GM11168 (cell line): ENCODE results near the gene LAMA2.

ENCODE experiments used
- in situ Hi-C: fragments of 300-500 bp; cut with MboI; formaldehyde crosslinking; loops from one replicate; pipeline ENCODE4 v1.12.0; 2022; ENCODE audit warnings: low sequenced_read_pairs; ENCODE audit not compliant: unreplicated experiment

LAMA2 gene

DNA sequence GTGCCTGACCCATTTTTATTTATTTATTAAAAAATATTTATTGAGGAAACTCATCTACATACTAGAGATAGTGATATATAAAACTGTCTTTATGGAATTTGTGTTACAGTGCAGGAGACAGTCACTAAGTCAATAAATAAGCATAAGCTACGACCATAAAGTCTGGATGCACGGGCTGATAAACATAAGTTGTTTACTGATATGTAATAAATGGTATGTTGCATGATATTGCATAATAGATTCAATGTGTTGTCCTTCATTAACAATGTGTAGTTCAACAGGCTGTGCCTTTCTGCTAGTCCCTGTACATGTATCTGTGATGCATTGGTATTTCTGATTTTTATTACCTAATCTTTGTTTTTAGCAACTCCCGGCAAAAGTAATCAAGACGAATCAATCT is 515.8 kb downstream of the LAMA2 start:
- in situ Hi-C loops: no loop called here

DNA sequence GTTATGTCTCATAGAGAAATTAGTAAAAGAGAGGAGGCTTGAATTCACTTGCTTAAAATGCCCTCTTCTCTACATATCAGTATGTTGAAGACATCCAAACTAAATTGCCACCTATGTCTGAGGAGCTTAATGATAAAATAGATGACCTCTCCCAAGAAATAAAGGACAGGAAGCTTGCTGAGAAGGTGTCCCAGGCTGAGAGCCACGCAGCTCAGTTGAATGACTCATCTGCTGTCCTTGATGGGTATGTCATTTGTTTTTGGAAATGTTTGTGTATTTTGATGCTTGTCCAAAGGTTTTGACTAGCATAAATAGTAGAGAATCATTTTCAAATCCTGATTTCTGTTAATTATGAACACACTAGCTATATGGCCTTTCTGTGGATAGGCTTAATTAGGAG is 519.3 kb downstream of the LAMA2 start:
- in situ Hi-C loops: no loop called here

GRCh38 chr6:129411092-129411491 is 528.2 kb downstream of the LAMA2 start:
- in situ Hi-C loops: no loop called here

DNA sequence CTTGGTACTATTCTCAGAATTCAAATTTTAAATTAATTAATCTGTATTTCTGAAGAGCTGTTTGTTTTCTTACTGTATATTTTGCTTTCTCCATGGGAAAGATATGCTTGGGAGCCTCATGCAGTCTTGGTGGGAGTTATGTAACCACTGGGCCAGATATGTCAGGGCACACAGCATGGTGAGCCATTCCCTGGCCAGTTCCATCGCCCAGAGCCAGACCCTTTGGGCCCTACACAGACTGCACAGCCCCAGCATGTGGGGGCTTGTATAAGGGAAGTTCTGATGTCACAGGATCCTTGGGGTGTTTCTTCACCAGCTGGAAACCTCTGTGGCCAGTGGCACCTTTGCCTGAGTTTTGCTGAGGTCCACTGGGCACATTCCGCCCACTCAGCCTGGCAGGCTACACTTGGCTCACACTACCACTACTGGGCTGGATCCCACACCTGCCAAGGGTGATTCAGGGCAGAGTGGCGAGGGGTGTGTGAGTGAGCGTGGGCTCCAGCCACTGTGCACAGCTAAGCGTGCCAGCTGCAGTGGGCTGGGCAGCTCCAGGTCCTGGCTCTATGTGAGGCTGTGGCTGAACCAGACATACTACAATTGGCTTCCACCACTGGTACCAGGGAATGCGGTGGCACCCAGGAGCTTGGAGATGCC is 533.5 kb downstream of the LAMA2 start:
- in situ Hi-C loops: no loop called here

GRCh38 chr6:129417416-129418086 is 534.6 kb downstream of the LAMA2 start:
- in situ Hi-C loops: no loop called here

DNA sequence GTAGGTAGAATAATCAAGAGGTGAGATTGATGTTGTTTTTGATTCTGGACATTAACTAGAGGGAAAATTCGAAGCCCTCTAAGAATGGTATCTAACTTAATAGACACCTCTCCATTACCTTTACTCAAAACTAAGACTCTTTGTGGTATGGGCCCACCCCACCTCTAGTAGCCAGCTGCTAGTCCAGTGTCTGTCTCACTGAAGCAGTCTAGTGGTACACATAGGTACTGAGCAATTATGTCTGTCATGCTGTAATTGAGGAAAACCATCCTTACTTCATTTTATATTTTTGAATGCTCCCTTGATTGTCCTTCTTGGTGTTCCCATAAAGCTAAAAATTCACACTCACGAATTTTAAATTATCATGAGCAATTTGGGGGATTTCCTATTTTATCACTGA is 536.4 kb downstream of the LAMA2 start:
- in situ Hi-C loops: no loop called here

DNA sequence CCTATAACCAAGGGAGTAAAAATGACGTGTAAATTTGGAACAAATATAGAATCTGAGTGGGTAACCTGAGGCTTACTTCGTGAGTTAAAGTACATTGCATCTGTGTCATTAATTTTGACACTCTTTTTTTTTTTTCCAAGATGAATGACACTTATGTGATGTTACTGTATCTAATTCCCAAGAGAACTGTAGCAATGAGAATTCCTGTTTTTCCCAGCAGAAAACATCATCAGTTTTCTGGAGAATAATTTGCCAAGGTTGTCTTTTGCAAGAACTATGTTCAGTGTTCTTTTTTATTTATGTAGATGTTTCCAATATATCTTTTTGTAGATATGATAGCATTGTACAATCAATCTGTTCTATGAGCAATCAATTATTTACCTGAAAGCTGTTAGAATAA is 543.4 kb downstream of the LAMA2 start:
- in situ Hi-C loops: no loop called here

DNA sequence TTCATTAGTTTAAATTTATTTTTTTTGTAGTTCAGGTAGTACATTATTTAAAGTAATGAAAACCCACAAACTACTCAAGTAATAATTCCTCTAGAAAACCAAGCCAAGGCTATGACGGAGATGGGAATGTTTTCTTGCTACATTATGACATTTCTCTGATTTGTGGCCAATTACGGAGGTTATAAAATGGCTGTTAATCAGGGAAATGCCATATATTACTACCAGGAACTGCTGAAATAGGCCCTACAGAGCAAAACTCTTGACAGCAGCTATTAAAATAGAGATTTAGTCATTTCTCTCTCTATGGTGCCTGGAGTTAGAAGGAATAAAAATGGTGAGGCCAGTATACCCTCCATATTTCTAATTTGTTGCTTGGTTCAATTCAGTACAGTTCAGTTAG is 547.0 kb downstream of the LAMA2 start:
- in situ Hi-C loops: no loop called here

DNA sequence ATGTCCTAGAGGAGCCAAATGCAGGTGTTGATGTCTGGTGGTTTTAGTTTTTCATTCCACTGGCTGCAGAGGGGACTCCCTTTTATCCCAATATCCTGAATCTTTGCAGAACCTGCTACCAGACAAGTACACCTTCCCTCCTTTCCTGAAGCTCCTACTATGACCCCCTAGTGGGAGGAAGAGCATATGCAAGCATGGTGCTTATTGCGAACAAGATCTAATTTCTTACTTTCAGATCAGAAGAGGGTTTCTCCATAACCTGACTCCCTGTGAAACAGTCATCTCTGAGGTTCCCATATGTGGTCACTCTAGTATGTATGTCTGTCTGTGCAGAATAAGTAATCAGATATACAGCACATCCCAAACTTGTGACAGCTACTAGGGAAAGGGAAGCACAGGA is 549.8 kb downstream of the LAMA2 start:
- in situ Hi-C loops: no loop called here

GRCh38 chr6:129434091-129434490 is 551.2 kb downstream of the LAMA2 start:
- in situ Hi-C loops: no loop called here

DNA sequence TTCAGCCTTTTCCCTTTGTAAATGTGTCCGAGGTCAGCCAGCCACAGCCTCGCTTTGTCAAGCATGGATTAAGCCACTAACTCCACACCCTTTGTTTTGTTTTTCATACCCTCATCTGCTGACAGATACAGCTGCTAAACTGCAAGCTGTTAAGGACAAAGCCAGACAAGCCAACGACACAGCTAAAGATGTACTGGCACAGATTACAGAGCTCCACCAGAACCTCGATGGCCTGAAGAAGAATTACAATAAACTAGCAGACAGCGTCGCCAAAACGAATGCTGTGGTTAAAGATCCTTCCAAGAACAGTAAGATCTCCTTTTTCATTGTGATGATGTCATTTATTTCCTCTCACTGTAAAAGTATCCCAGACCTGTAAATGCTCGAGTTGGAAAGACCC is 557.8 kb downstream of the LAMA2 start:
- in situ Hi-C loops: no loop called here

DNA sequence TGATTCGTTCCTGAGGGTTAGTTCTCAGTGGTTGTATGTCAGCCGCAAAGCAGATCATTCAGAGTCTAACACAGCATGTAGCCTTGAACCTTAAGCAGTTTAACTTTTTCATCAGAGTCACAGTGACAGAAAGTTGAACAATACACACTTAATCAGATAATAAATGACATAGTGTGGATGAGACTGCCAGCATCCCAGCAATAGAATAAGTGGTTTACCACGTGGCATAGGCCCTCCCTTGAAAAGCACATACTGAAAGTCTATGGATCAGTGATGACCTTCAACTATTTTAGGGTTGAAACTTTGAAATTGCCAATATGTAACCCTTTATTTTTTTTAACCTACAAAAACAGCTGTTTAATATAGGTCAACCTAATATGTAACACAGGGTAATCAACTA is 561.7 kb downstream of the LAMA2 start:
- in situ Hi-C loops: no loop called here

DNA sequence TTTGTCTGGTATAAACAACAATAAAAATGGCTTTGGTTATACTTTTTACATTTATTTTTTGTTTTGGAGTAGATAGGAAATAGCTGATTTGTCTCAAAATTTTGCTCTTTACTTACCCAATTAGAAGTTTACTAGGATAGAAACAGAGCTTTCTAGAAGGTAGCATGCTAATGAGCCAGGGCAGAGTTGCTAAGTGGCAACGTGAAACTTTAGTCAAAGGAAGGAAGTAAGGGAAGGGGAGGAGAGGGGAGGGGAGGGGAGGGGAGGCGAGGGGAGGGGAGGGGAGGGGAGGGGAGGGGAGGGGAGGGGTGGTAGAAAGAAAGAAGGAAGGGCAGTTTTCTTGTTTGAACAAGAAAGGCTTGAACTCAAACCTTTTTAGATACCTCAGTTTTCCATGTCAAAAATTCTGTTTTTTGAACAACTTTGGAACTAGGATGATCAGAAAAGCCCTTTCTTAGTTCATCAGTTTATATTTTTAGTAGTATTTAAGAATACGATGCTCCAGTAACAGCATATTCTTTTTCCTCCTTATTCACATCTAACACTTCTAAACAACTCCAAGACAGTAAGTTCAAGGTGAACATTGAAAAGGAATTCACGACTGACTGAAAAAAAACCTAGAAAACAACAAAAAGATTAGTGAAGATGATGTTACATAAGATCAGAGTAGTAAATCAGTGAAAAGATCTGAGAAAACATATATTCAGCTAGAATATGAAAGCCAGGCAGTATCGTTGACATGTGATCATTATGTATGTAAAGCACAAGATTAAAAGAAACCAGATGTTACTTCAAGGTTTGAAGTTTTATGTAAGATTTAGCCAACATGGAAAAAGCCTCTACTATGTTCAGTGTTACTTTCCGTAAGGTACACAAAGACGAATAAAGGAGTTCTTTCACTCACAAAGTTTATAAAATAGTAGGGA is 563.6 kb downstream of the LAMA2 start:
- in situ Hi-C loops: no loop called here

GRCh38 chr6:129447198-129447565 is 564.2 kb downstream of the LAMA2 start:
- in situ Hi-C loops: no loop called here

DNA sequence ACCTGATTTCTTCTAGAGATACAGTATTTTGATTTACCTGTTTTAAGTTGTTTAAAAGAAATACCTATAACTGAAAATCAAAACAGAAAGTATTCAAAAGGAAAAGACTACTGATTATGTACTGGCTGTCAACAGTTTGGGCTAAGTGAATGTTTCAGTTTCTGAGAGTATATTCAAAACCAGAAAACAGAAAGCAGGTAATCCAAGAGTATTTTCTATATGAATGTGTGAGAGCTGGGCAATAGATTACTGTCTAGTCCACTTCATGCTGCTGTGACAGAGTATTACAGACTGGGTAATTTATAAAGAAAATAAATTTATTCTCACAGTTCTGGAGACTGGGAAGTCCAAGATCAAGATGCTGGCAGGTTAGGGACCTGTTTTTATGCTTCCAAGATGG is 566.0 kb downstream of the LAMA2 start:
- in situ Hi-C loops: no loop called here

GRCh38 chr6:129451187-129451586 is 568.2 kb downstream of the LAMA2 start:
- in situ Hi-C loops: no loop called here

DNA sequence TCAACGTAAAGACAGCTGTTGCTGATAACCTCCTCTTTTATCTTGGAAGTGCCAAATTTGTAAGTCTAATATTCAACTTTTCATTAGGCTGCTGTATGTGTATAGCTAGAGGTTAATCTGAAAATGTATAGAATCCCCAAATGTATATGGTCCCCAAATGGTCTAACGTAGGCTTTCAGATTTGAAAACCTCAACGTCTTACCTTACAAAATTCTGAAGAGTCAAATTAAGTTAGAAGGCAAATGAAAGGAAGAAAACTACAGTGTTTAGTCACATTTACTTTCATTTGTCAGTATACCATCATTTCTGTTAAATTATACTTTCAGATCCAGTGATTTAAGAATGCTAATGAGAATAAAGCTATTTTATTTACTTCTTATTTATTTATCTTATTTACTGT is 570.1 kb downstream of the LAMA2 start:
- in situ Hi-C loops: no loop called here

DNA sequence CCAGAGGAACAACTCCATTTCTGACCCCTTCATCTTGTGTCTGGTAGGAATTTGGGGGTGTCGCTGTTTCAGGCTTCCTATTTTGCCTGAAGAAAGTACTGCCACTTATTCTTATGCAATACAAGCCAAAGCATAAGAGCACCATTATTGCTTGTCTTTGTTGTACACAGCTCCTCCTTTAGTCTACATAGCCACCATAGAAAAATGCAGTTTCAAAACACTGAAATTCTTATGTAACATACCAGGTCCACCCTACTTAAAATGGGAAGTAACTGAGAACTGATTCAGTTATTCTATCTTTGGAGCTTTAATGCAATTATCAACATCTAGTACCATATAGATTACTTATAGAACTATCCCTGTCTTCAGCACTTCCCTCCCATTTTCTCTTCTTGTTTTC is 571.5 kb downstream of the LAMA2 start:
- in situ Hi-C loops: no loop called here

DNA sequence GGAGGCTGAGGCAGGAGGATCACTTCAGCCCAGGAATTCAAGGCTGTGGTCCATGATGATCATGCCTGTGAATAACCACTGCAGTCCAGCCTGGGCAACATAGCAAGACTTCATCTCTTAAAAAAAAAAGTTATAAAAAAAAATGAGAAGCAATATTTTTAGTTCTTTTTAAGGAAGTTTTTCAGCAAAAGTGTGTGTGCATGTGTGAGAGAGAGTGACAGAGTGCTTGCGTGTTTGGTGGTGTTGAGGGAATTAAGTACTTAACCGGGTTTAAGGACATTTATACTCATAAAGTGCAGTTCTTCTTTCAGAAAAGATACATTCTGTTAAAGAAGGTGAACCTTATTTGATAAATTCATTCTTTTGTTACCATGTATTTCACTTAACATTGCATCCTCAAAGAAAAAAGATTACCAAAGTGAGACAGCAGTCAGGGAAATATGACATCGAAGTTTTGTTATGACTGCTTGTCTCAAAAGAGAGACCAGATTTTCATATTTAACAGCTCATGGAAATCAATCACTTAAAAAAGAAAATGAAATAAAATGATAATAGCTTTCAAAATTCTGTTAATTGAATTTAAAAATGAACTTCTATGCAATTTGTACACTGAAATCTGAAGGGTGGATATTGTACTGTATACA is 572.3 kb downstream of the LAMA2 start:
- in situ Hi-C loops: no loop called here

- in situ Hi-C loops: no loop called here
Measured at GRCh38 chr6:129460221-129460620, 577.3 kb downstream of the LAMA2 start.
